ENCODE results near the gene AFF1.

Gene AFF1

GRCh38 chr4:86908251-86908657, 26.6 kb upstream of the AFF1 start:
- ChIA-PET POLR2A (interaction anchor here (0.6 kb wide), 1 partner anchor 325 kb away, joined by 3 read pairs; no protein-coding TSS in a partner anchor), CTCF (interaction anchor here (1.5 to 7.3 kb wide), 3 partner anchors 14 to 412 kb away, joined by 8 to 32 read pairs (median 11); no protein-coding TSS in a partner anchor)
- DNase-seq (ENCODE audit: low read depth, low spot score) = no peak
- TF ChIP-seq CTCF (IDR thresholded peaks at IDR 0.05; ENCODE audit: insufficient read depth, low read length, missing control alignments) = no peak
- H3K4me3 ChIP-seq (ENCODE audit: low read depth, low read length) = no peak overlapping the region

DNA sequence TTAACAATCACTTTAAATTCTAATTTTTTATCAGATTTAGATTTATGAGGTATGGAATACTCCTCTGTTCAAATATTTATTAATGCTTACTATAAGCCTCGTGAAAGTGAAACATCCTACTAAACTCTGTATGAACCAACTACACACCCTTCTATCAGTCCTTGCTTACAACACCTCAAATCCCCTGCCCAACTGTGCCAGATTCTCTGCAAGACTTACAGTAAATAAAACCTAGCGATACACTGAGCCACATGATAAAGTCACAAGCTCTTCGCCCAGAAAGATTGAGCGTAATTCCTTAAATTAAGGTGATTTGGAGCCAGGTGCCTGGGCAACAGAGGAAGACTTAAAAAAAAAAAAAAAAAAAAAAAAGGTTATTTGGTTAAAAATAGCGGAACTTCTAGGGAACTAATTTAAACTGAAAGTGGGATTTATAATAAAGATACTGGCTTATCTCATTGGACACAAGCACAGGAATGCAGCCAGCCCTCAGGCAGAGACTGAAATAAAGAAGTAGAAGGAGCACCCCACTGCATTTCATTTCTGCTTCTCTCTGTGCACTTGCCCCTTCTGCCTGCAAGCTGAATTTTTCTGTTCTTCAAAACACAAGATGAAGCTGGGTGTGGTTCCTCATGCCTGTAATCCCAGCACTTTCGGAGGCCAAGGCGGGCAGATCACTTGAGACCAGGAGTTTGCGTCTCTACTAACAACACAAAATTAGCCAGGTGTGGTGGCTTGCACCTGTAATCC, 25.1 kb upstream of the AFF1 start:
- no peak for TF ChIP-seq CTCF (IDR thresholded peaks at IDR 0.05; ENCODE audit: insufficient read depth, low read length, missing control alignments)
- ChIA-PET POLR2A (no interaction called here), CTCF (interaction anchor here (1.3 to 7.3 kb wide), 4 partner anchors 13 to 413 kb away, joined by 3 to 32 read pairs (median 10); no protein-coding TSS in a partner anchor)
- no peak overlapping the region for H3K4me3 ChIP-seq (ENCODE audit: low read depth, low read length)
- no peak for DNase-seq (ENCODE audit: low read depth, low spot score)

DNA sequence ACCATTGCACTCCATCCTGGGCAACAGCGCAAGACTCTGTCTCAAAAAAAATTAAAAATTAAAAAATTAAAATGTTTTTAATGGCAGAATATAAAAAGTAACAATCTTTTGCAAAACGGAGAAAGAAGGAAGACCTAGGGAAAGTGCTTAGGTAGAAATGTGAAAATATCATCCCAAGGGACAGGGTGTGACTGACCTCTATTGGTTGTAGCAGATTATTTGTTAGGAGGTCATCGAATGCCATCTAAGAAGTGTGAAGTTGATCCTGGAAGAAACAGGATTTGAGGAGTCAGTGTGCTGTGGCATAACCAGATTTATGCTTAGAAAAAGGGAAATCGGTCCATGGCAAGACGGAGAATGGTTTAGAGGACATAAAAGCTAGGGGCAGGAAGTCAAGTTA, 24.4 kb upstream of the AFF1 start:
- no peak for DNase-seq (ENCODE audit: low read depth, low spot score)
- CTCF ChIA-PET = interaction anchor here (0.7 to 7.3 kb wide), 5 partner anchors 12 to 411 kb away, joined by 3 to 32 read pairs (median 3); no protein-coding TSS in a partner anchor
- POLR2A ChIA-PET = no interaction called here
- no peak overlapping the region for H3K4me3 ChIP-seq (ENCODE audit: low read depth, low read length)
- no peak for TF ChIP-seq CTCF (IDR thresholded peaks at IDR 0.05; ENCODE audit: insufficient read depth, low read length, missing control alignments)

DNA sequence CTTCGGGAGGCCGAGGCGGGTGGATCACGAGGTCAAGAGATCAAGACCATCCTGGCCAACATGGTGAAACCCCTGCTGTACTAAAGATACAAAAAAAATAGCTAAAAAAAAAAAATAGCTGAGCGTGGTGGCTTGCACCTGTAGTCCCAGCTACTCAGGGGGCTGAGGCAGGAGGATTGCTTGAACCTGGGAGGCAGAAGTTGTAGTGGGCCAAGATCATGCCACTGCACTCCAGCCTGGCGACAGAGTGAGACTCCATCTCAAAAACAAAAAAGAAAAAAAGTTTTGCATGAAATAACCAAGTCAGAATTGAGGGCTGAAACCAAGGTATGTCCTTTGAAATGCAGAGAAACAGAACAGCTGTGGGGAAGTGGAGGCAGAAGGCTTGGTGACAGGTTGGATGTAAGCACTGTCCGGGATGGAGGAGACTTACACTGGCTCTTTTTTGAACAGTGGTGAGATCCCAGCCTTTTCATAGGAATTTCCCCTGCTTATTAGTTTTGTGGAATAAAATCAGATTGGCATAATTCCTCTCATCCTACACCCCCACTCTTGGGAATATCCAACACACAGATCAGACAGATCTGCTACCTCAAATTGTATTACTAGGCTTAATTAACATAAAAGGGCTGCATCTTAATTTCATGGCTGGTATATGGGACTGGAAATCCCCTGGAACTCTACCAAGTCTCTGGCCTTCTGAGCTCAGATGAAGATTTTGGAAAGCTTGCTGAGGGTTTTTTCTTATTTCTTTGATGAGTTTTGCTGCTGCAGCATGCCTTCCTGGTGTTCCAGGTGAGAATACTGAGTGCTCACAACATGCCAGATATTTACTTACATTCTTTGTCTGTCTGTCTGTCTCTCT, 23.8 kb upstream of the AFF1 start:
- no peak for TF ChIP-seq CTCF (IDR thresholded peaks at IDR 0.05; ENCODE audit: insufficient read depth, low read length, missing control alignments)
- H3K4me3 ChIP-seq (ENCODE audit: low read depth, low read length) = no peak overlapping the region
- no peak for DNase-seq (ENCODE audit: low read depth, low spot score)
- ChIA-PET POLR2A (no interaction called here), CTCF (interaction anchor here (0.7 to 7.3 kb wide), 4 partner anchors 11 to 412 kb away, joined by 3 to 32 read pairs (median 6); no protein-coding TSS in a partner anchor)

- no peak for DNase-seq (ENCODE audit: low read depth, low spot score)
- no peak overlapping the region for H3K4me3 ChIP-seq (ENCODE audit: low read depth, low read length)
- ChIA-PET POLR2A (interaction anchor here (0.7 kb wide), 1 partner anchor 304 kb away, joined by 3 read pairs; no protein-coding TSS in a partner anchor), CTCF (interaction anchor here (1.0 to 2.0 kb wide), 3 partner anchors 8 to 415 kb away, joined by 3 to 4 read pairs (median 3); partner anchors contain the start of gene AFF1)
- no peak for TF ChIP-seq CTCF (IDR thresholded peaks at IDR 0.05; ENCODE audit: insufficient read depth, low read length, missing control alignments)
Observed at GRCh38 chr4:86916392-86916791, 18.4 kb upstream of the AFF1 start.
